CD4-positive, alpha-beta T cell treated with Interleukin-6 at 100 ng/mL for 8 hours (primary cell): ENCODE measurements around the gene L2HGDH.
A peak's percentile ranks its signal among the peaks of the same experiment; 100 is the strongest.
"Not testable (repeated sequence)": the region's sequence is repeated elsewhere in the genome, so short reads cannot be mapped to it uniquely, and the experiment has no call there.

ENCODE experiments used
- DNase-seq: peaks from one replicate; pipeline ENCODE4 v3.0.0-alpha.2; 2020; ENCODE audit warnings: mixed read lengths, low spot score

Gene L2HGDH

DNA sequence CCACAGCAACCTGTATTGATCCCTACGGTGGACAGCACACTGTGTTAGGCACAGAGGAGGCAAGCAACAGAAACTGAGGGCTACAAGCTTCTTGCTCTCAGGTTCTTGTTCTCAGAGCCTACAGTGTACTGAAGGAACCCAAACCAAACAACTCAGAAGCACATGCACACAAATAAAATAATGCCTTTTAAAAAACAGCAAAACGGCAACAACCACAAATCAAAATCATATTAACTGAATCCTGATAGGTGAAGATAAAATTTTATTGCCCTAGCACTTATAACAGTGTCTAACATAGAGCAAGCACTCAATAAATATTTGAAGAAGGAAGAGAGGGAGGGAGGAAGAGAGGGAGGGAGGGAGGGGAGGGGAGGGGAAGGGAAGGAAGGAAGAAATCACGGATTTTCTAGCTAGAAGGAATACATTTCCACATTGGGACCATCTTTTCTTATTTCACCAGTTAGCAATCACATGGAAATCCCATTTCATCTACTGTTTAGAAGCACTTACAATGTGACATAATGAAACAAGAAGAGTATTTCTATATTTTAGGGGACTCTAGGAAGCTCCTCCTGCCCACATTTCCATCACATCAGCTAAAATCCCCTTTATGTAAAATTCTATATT, 27.3 kb upstream of the L2HGDH start:
- DNase-seq = no peak

DNA sequence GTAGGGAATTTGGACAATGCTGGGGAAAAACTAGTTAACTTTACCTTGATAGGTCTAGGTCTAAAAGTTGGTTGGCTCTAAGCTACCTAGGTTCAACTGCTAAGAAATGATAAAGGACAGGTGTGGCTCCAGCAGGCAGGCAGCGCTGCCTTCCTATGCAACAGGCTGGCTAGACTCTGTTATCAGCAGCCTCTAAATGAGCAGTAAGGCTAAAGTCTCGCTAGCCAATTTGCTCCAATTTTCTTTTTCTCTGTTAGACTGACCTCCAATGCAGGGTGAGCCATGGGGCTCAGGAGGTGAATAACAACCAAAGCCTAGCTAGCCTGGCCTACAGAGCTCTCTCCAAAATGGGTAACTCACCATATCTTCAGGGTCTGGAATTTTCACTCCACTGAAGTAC, 26.6 kb upstream of the L2HGDH start:
- DNase-seq = no peak

DNA sequence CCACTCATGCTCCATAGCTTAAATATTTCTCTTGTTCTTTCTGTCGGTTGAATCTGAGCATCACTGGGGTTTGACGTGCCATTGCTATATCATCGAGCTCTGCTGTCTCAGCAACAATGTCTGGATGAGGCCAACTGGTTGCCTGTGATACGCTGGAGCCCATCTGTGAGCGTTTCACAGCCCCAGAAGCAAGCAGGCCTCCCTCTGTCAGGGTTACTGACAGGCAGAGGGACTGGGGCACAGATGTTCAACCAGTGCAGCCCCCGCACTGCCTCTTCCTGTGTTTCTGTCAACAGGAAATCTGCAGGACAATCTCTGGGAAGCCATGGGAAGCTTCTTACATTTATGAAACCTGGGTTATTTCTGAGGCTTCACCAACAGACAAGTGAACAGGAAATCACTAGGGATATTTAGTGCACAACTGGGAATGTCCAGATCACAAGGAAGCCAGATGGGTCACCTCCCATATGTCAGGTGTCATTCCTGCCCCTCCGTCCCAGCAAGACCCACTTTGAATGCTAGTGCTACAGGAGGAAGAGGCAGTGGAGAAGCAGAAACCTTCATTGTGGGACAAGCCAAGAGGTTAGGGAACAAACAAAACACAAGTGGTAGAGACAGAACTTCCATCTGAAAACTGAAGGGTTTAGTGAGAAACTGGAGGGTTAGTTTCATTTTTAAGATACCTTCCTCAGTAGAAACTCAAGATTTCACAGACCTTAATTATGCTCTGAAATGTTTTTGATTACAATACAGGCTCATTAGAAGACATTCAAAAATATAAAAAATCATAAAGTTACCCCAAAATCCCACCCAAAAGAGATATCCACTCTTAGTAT, 24.2 kb upstream of the L2HGDH start:
- no peak for DNase-seq

DNA sequence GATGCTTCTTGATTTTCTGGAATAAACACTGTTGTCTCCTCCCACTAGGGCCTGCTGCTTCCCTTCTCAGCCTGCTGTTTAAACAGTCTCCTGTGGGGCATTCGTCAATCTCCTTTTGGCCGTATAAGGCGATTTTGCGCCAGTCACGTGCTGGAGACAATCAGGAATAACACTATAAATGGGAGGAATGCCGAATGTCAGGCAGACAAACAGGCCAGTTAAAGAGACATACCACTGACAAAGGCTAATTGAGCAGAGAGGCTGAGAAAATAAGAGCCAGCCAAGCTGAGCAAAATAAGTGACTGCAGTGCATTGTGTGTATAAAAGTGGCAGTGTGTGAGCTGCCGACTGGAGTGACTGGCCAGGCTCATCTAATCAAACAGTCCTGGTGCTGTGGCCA, 23.4 kb upstream of the L2HGDH start:
- DNase-seq = no peak

DNA sequence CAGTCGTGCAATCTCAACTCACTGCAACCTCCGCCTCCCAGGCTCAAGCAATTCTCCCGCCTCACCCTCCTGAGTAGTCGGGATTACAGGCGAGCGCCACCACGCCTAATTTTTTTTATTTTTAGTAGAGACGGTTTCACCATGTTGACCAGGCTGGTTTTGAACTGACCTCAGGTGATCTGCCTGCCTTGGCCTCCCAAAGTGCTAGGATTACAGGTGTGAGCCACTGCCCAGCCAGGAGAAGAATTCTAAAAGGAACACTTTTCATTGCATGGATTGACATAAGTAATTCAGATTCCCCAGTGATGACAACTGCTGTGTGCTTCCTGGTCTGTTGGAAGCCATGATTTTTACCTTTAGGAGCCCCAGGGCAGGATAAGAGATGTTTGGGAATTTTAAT, 22.2 kb upstream of the L2HGDH start:
- DNase-seq = no peak

DNA sequence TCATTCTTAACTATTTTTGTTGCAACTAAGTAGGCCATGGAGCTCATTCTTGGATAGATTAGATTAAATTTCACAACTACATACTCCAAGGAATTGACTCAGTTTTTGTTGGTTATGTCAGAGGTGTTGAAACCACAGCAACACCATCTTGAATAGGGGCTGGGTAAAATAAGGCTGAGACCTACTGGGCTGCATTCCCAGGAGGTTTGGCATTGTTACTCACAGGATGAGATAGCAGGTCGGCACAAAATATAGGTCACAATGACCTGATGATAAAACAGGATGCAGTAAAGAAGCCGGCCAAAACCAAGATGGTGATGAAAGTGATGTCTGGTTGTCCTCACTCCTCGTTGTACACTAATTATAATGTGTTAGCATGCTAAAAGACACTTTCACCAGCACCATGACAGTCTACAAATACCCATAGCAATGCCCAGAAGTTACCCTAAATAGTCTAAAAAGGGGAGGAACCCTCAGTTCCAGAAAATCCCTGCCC, 21.0 kb upstream of the L2HGDH start:
- no peak for DNase-seq

DNA sequence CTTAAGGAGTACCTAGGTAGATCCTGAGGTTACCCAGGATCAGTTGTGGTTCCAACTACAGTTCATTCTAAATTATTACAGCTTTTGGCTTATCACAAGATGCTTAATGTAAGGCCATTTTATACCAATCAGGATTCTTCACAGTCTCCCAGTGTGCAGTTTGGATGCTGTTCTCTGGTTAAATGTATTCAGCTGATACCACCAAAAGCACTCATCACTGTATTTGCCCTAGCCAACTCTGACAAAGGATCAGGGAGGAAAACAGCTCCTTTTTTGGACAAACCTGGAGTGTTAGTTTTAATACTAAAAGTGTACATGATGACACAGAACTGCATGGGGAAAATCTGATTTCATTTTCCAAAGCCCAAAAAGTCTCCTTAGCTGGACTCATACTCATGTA, 19.6 kb upstream of the L2HGDH start:
- no peak for DNase-seq

DNA sequence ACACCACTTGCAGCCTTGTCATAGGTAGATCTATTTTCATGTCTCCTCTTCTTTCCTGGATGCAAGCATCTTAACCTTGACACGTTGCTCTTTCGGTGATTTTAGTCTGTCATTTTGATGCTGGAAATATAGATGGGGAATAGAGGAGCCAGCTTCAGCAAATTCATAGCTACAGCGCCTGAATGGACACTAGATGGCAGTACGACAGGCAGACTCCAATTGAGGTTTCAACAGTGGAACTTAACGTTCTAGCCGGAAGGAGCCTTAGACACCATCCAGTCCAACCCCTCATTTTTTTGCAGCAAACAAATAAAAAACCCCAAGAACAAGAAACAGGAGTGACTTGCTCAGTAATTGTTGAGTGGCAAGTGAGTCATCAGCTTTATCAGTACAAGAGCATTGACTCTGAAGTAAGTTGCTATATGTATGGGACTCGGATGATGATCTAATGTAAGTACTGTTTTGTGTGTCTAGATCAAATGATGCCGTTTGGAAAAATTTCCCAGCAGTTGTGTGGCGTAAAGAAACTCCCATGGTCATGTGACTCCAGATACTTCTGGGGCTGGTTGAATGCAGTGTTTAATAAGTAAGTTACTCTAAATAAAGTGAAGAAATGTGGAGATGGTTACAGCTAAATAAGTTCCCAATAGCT, 9.1 kb upstream of the L2HGDH start:
- peak; percentile 87 for DNase-seq

DNA sequence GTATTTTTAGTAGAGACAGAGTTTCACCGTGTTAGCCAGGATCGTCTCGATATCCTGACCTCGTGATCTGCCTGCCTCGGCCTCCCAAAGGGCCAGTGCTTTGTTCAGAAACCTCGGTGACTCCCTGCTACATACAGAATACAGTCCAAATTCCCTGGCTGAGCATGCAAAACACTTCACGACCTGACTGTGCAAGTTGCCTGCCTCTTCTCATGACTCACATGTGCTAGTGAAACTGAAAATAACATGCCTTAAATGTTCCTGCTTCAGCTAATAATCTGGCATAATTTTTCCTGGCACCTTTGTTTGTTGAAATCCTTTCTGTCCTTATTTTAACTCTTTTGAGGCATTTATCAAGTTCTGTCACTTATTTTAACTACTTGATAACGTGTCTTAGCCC, 8.3 kb upstream of the L2HGDH start:
- DNase-seq = no peak

DNA sequence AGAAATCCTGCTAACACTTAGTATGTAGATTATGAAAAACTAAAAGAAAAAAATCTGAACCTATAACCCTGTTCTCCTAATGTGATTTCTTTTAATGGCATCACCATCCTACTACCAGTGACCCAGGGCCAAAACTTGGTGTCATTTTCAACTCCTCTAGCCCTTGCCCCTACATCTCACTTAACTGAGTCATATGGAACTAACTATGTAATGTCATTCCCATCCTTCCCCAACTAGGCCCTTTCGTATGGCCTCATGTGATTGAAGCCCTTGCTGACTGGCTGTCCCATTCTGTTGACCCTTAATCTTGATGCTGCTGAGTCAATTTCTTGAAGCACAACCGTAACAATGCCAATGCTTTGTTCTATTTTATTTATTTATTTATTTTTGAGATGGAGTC, 7.7 kb upstream of the L2HGDH start:
- no peak for DNase-seq

DNA sequence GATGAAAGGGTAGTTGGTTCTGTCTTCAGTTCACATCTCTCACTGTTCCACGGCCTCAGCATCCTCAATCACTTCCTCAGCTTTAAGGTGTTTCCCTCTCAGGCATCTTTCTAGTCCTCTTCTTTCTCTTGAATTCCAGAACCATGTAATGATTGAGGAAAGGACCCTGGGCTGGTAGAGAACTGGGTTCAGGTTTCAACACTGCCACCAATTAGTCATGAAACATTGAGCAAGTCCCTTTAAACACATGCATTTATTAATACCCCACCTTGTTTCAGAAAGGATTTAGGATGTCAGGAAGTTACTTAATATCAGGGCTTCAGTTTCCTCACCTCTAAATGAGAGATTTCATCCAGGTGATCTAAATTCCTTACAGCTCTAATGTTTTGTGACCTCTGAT, 7.3 kb upstream of the L2HGDH start:
- DNase-seq = no peak

DNA sequence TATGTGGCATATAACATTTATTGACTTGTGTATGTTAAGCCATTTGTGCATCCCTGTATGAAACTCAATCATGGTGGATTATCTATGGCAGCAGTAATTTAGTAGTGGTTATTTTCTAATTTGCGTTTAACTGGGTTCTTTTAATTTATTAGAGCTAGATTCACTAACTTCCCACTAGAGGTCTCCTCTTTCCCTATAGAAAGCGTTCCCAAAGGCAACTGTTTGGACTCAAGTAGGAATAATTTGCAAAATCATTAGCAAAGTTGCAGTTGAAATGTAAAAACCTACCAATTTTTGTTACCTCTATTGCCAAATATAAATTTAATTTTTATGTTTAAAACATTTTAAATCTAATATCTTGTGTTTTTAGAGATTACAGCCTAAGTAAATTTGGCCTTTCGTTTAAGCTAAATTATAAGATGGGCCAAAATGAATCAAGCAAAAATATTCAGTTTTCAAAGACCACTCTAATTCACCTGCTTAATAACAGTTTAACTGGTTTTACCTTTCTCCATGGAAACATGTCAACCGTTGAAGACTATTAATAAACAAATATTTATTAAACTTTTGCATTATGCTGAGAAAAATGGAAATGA, 6.1 kb upstream of the L2HGDH start:
- DNase-seq = peak; percentile 7

DNA sequence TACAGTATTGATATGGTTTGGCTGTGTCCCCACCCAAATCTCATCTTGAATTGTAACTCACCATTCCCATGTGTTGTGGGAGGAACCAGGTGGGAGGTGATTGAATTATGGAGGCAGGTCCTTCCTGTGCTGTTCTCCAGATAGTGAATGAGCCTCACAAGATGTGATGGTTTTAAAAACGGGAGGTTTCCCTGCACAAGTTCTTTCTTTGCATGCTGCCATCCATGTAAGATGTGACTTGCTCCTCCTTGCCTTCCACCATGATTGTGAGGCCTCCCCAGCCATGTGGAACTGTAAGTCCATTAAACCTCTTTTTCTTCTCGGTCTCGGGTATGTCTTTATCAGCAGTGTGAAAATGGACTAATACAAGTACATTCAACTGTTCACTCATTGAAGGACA, 2.1 kb upstream of the L2HGDH start:
- DNase-seq = not testable (repeated sequence)

DNA sequence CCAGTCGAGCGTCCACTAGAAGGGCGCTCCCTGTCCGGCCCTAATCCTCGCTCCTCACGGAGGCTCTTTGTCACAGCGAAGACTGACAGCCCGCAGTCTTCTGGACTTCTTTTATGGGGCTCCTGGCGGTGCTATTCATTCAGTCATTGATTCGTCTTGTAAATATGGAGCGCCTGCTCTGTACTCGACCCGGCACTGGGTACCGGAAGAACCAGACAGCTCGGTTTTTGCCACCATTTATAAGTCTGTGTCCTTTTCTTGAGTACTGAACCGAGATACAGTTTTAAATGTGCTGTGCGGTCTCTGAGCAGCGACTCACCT, 665 bp upstream of the L2HGDH start:
- DNase-seq = peak; percentile 49

DNA sequence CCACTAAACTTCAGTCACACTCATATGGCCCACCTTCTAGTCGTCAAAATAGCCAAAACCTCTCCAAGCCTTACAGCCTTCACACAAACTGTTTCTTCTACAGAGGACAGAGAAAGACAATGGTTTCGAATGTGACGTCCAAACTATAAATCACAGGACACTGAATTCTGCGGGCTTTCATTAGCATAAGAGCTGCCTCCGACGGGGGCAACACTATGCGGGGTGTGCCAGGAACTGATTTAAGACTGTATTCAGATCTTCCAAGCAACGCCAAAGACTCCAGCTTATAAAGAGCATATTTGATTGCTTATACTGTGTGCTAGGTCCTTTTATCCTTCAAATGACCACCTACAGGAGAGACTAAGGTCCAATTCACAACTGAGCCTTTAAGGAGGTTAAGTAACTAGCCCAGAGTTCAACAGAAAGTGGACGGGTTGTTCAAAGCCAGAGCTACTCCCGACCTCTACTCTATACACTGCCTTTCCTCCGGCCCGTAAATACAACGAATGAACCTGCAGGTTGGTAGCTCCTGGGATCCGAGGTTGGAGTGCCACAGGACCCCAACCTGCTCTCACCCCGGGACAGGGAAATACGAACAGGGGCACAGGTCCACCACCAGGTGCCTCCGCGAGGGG, 575 bp downstream of the L2HGDH start:
- DNase-seq = no peak

DNA sequence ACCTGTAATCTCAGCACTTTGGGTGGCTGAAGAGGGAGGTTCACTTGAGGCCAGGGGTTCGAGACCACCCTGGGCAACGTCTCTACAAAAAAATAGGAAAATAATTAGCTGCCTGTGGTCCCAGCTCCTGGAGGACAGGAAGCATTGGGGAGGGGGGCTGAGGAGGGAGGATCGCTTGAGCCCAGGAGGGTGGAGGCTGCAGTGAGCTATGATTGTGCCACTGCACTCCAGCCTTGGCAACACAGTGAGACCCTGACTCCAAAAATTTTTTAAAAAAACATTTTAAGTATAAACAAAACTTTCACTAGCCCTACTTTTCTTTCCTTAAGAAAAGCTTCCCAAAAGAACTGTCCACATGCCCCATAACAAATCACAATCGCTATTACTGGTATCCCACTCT, 1.6 kb downstream of the L2HGDH start:
- no peak for DNase-seq

DNA sequence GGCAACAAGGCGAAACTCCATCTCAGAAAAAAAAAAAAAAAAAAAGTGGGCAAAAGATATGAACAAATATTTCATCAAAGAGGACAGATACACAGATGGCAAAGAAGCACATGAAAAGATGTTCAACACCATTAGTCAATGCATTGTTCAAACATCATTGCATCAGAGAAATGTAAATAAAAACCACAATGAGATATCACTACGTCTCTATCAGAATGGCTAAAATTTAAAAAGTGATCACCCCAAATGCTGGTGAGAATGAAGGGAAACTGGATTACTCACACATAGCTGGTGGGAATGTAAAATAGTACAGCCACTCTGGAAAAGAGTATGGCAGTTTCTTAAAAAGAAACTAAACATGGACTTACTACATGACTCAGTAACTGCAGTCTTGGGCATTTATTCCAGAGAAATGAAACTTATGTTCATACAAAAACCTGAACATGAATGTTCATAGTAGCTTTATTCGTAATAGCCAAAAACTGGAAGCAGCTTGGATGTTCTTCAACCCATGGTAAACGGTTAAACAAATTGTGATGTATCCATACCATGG, 3.6 kb downstream of the L2HGDH start:
- DNase-seq = no peak

DNA sequence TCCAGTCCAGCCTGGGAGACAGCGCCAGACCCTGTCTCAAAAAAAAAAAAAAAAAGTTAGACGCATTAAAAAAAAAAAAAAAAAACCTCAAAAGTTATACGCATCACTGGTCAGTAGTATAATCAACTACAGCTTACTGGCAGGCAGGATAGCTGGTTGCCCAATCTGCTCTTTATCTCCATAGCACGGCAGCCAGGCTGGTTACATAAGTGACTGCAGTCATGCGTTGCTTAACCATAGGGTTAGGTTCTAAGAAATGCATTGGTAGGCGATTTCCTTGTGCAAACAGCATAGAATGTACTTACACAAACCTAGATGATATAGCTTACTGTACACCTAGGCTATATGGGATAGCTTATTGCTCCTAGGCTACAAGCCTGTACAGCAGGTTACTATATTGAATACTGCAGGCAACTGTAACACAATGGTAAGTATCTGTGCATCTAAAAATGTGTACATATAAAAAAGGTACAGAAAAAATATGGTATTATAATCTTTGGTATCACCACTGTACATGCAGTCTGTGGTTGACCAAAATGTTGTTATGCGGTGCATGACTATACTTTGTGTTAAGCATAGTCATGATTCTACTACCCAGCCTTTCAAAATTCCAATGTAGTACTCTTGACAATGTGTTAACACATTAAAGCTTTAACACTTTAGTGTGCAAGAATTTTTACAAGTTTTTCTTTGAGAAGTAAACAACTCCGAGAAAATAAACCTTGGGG, 8.1 kb downstream of the L2HGDH start:
- DNase-seq = no peak

DNA sequence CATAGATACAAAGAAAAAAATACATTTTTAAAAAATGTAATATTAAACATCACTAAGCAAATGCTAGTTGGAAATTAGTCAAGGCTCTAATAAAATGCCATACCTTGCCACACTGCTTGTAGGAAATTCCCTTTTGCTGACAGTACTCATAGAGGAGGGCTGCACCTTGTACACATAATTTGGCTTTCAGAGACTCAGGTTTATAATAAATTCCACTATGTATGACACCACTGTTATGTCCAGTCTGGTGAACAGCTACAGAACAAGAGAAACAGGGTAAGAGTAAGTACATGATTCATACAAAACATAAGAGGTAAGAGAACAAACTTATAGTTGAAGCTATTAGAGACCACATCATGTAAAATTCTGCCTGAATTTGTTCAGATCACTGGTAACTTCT, 10.1 kb downstream of the L2HGDH start:
- no peak for DNase-seq

DNA sequence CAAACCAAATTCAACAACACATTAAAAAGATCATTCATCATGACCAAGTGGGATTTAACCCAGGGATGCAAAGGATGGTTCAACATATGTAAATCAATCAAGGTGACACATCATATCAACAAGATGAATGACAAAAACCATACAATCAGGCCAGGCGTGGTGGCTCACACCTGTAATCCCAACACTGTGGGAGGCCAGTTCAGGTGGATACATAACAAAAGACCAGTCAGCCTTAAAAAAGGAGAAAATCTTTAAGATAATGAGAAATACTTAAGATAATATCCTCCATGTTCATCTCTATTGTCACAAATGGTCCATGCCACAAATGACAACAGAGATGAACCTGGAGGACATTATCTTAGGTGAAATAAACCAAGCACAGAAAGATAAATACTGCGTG, 12.4 kb downstream of the L2HGDH start:
- DNase-seq = no peak

DNA sequence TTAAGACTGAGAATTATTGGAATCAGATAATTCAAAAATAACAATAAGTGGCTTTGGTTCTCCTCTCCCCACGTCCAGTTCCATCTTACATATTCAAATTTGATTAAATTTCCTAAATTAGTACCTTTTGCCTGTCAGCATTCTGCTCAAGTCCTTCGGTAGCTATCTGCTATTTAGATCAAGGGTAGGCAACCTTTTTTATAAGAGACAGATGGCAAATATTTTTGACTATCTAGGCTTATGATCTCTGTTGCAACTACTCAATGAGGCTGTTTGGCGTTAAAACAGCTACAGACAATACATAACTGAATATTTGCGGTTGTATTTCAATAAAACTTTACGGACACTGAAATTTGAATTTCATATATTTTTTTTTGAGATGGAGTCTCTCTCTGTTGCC, 21.7 kb downstream of the L2HGDH start:
- no peak for DNase-seq
